Mesothelial cell of epicardium (in vitro differentiated cells): Measurements from ENCODE around the gene GRM7. TPM values are rescaled to one million over a fixed set of nuclear protein-coding genes. Genes with fewer than 3 reads are reported as not detected.

ENCODE experiments used
- DNase-seq, 2 experiments: peaks; one replicate each; pipeline ENCODE4 v3.0.0; 2021; ENCODE audit warnings: low spot score in 2 of 2; ENCODE audit not compliant: unreplicated experiment in 2 of 2
- H3K27ac Mint-ChIP-seq: 2 replicates; pipeline ENCODE4 v1.8.0; 2021; ENCODE audit warnings: mixed read lengths
- H3K27me3 Mint-ChIP-seq: 2 replicates; pipeline ENCODE4 v1.8.0; 2021; ENCODE audit warnings: low read depth, mixed read lengths
- H3K36me3 Mint-ChIP-seq: 2 replicates; pipeline ENCODE4 v1.8.0; 2021; ENCODE audit warnings: mixed read lengths
- H3K4me1 Mint-ChIP-seq: 2 replicates; pipeline ENCODE4 v1.8.0; 2021; ENCODE audit warnings: mixed read lengths
- H3K4me3 Mint-ChIP-seq: 2 replicates; pipeline ENCODE4 v1.8.0; 2021; ENCODE audit warnings: mild to moderate bottlenecking, moderate library complexity, mixed read lengths
- H3K9me3 Mint-ChIP-seq: 2 replicates; pipeline ENCODE4 v1.8.0; 2021; ENCODE audit warnings: mixed read lengths
- CTCF ChIP-seq: fragments of 200-600 bp; sonication (generic); IDR thresholded peaks from one replicate; pipeline ENCODE4 v1.5.0; 2021; ENCODE audit warnings: antibody characterized with exemption; ENCODE audit not compliant: unreplicated experiment
- total RNA-seq: library from RNA; stranded (reverse); gene quantifications from 3 replicates; pipeline ENCODE4 v1.2.1, GENCODE V29; 2021

The GRM7 gene
- total RNA-seq, 1 donor from 2014 or later = 0.69 TPM

GRCh38 chr3:7506606-7507180 lies 645.8 kb downstream of the GRM7 start:
- no peak overlapping the region for H3K4me3 Mint-ChIP-seq
- TF ChIP-seq CTCF = no peak
- no peak overlapping the region for H3K27ac Mint-ChIP-seq
- H3K36me3 Mint-ChIP-seq = no peaks in the 10 kb centered on the region
- peaks cover 12% of the 10 kb centered on the region for H3K9me3 Mint-ChIP-seq
- DNase-seq = no peak
- no peaks in the 10 kb centered on the region for H3K27me3 Mint-ChIP-seq
- H3K4me1 Mint-ChIP-seq = peaks cover 4% of the 10 kb centered on the region

GRCh38 chr3:7508821-7509220 lies 647.9 kb downstream of the GRM7 start:
- Mint-ChIP-seq H3K4me1 (peaks cover 4% of the 10 kb centered on the region), H3K27ac (no peak overlapping the region), H3K4me3 (no peak overlapping the region), H3K27me3 (peaks cover 8% of the 10 kb centered on the region), H3K36me3 (no peaks in the 10 kb centered on the region), H3K9me3 (peaks cover 12% of the 10 kb centered on the region)
- no peak for TF ChIP-seq CTCF
- no peak for DNase-seq

- H3K4me1 Mint-ChIP-seq = no peaks in the 10 kb centered on the region
- no peak overlapping the region for H3K27ac Mint-ChIP-seq
- no peaks in the 10 kb centered on the region for H3K36me3 Mint-ChIP-seq
- no peak overlapping the region for H3K4me3 Mint-ChIP-seq
- no peak for TF ChIP-seq CTCF
- no peaks in the 10 kb centered on the region for H3K9me3 Mint-ChIP-seq
- DNase-seq = no peak
- peaks cover 9% of the 10 kb centered on the region for H3K27me3 Mint-ChIP-seq
These were observed 651.1 kb downstream of the GRM7 start for GRCh38 chr3:7512048-7512447.

- Mint-ChIP-seq H3K27ac (no peak overlapping the region), H3K4me3 (no peak overlapping the region), H3K4me1 (peaks cover 2% of the 10 kb centered on the region), H3K9me3 (peaks cover 6% of the 10 kb centered on the region), H3K36me3 (no peaks in the 10 kb centered on the region), H3K27me3 (peaks cover 2% of the 10 kb centered on the region)
- TF ChIP-seq CTCF = no peak
- no peak for DNase-seq
These were observed 657.1 kb downstream of the GRM7 start for GRCh38 chr3:7518026-7518425.

GRCh38 chr3:7518456-7518855 lies 657.5 kb downstream of the GRM7 start:
- no peak for TF ChIP-seq CTCF
- DNase-seq = no peak
- Mint-ChIP-seq H3K9me3 (peaks cover 10% of the 10 kb centered on the region), H3K36me3 (no peaks in the 10 kb centered on the region), H3K4me3 (no peak overlapping the region), H3K27ac (no peak overlapping the region), H3K27me3 (peaks cover 2% of the 10 kb centered on the region), H3K4me1 (peaks cover 2% of the 10 kb centered on the region)

GRCh38 chr3:7520059-7520458 lies 659.1 kb downstream of the GRM7 start:
- Mint-ChIP-seq H3K27me3 (no peaks in the 10 kb centered on the region), H3K27ac (no peak overlapping the region)

More at GRCh38 chr3:7520059-7520458, 659.1 kb downstream of the GRM7 start:
- DNase-seq = no peak
- H3K36me3 Mint-ChIP-seq = no peaks in the 10 kb centered on the region
- peaks cover 2% of the 10 kb centered on the region for H3K4me1 Mint-ChIP-seq
- TF ChIP-seq CTCF = no peak
- no peak overlapping the region for H3K4me3 Mint-ChIP-seq
- peaks cover 15% of the 10 kb centered on the region for H3K9me3 Mint-ChIP-seq
